PC-9 (cell line): ENCODE results near the gene FOXC2. TPM values are rescaled to one million over a fixed set of nuclear protein-coding genes. Genes with fewer than 3 reads are reported as not detected.

Source experiments
- BruUV-seq: library from RNA; stranded (reverse); fragments of 400-500 nt; replicated peaks from 2 replicates; lab custom pipeline; 2021; lab: Mats Ljungman, UMichigan
- CTCF ChIA-PET: fragments of 300-600 bp; sonication (Branson Sonifier 250); formaldehyde crosslinking; loops from one replicate; lab custom pipeline; 2022; ENCODE audit warnings: antibody characterized with exemption; lab: Charles Lee
- POLR2A ChIA-PET: fragments of 300-600 bp; sonication (Branson Sonifier 250); formaldehyde crosslinking; loops from one replicate; lab custom pipeline; 2022; ENCODE audit warnings: antibody characterized with exemption; ENCODE audit not compliant: unreplicated experiment; lab: Charles Lee
- DNase-seq, 2 experiments: peaks; one replicate each; pipeline versions ENCODE4 v3.0.0 to v3.0.0-alpha.2; 2015 to 2022; ENCODE audit warnings: mixed read lengths in 1 of 2
- H2AFZ ChIP-seq: fragments of 200-600 bp; sonication (generic); 2 replicates; pipeline ENCODE4 v1.8.1; 2017; ENCODE audit warnings: antibody characterized with exemption
- H3F3A ChIP-seq: fragments of 200-600 bp; sonication (generic); 2 replicates; pipeline ENCODE4 v1.8.1; 2017; ENCODE audit warnings: antibody characterized with exemption, mild to moderate bottlenecking, low read depth; ENCODE audit not compliant: insufficient read depth
- H3K27ac ChIP-seq: fragments of 200-600 bp; sonication (generic); 2 replicates; pipeline ENCODE4 v1.6.1; 2016; ENCODE audit warnings: mixed run types
- H3K27me3 ChIP-seq: fragments of 200-600 bp; sonication (generic); 2 replicates; pipeline ENCODE4 v1.6.1; 2016; ENCODE audit warnings: low read depth, mixed run types; ENCODE audit not compliant: insufficient read depth
- H3K36me3 ChIP-seq: fragments of 200-600 bp; sonication (generic); 2 replicates; pipeline ENCODE4 v1.6.1; 2016; ENCODE audit warnings: low read depth, mixed run types
- H3K4me1 ChIP-seq: fragments of 200-600 bp; sonication (generic); replicated peaks from 2 replicates; pipeline ENCODE4 v1.6.1; 2016; ENCODE audit warnings: mixed run types; ENCODE audit not compliant: insufficient read depth
- H3K4me2 ChIP-seq: fragments of 200-600 bp; sonication (generic); 2 replicates; pipeline ENCODE4 v1.6.1; 2017; ENCODE audit warnings: mixed run types
- H3K4me3 ChIP-seq: fragments of 200-600 bp; sonication (generic); 2 replicates; pipeline ENCODE4 v1.6.1; 2016; ENCODE audit warnings: mixed run types
- H3K79me2 ChIP-seq: fragments of 200-600 bp; sonication (generic); 2 replicates; pipeline ENCODE4 v1.6.1; 2017; ENCODE audit warnings: low read depth, mixed run types
- H3K9me2 ChIP-seq: fragments of 200-600 bp; sonication (generic); 2 replicates; pipeline ENCODE4 v1.8.1; 2017; ENCODE audit warnings: mild to moderate bottlenecking; ENCODE audit not compliant: insufficient read depth
- H3K9me3 ChIP-seq: fragments of 200-600 bp; sonication (generic); 2 replicates; pipeline ENCODE4 v1.8.1; 2016; ENCODE audit warnings: low read depth; ENCODE audit not compliant: insufficient read depth
- H4K20me1 ChIP-seq: fragments of 200-600 bp; sonication (generic); 2 replicates; pipeline ENCODE4 v1.8.1; 2017; ENCODE audit not compliant: insufficient read depth
- EZH2 ChIP-seq: fragments of 200-600 bp; sonication (generic); IDR thresholded peaks from 2 replicates; pipeline ENCODE4 v1.8.0; 2017; ENCODE audit warnings: antibody characterized with exemption, low read depth
- intact Hi-C: fragments of 100-400 bp; cut with micrococcal nuclease; formaldehyde crosslinking; loops from one replicate; pipeline ENCODE4 v1.10.0; 2022; ENCODE audit not compliant: unreplicated experiment
- total RNA-seq: library from RNA; stranded (reverse); gene quantifications from 2 replicates; pipeline ENCODE4 v1.2.3, GENCODE V29; 2021
- TF ChIP-seq, protein P1 (sequence below): fragments of 200-600 bp; sonication (generic); conservative IDR thresholded peaks from 2 replicates; pipeline ENCODE4 v1.6.1; 2017; ENCODE audit warnings: mixed run types, antibody characterized with exemption, mild to moderate bottlenecking, moderate library complexity

FOXC2 gene
- total RNA-seq, 1 experiment from 2014 or later: not detected

DNA sequence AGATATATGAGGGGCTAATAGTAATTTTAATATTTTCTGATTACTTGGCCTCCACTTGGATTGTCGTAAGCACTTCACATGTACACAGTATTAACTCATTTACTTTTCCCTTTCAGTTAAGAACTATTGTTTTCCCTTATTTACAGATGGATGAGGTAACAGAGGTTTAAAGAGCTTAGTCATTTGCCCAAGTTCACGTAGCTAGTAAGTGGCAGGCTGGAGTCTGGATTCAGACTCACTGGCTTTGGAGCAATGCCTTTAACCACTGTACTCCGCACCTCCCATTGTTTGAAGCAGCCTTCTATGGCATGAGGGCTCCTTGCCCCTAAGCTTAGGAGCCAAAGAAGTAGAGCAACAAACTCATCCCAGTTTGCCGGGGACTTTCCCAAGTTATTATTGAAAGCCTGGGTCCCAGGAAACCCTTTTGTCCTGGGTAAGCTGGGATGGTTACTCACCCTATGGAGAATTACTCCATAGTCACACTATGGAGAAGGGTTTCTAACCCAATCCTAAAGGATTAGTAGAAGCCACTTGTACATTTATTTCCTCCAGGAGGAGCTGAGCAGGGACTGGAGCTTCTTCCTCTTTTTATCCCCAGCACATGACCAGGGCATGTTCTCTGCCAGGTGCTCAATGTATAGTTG lies 24.0 kb downstream of the FOXC2 start:
- ChIA-PET POLR2A (no interaction called here), CTCF (no interaction called here)
- TF ChIP-seq EZH2: no peak
- TF ChIP-seq, protein P1, sequence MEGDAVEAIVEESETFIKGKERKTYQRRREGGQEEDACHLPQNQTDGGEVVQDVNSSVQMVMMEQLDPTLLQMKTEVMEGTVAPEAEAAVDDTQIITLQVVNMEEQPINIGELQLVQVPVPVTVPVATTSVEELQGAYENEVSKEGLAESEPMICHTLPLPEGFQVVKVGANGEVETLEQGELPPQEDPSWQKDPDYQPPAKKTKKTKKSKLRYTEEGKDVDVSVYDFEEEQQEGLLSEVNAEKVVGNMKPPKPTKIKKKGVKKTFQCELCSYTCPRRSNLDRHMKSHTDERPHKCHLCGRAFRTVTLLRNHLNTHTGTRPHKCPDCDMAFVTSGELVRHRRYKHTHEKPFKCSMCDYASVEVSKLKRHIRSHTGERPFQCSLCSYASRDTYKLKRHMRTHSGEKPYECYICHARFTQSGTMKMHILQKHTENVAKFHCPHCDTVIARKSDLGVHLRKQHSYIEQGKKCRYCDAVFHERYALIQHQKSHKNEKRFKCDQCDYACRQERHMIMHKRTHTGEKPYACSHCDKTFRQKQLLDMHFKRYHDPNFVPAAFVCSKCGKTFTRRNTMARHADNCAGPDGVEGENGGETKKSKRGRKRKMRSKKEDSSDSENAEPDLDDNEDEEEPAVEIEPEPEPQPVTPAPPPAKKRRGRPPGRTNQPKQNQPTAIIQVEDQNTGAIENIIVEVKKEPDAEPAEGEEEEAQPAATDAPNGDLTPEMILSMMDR: no peak
- H3K79me2 ChIP-seq: no peaks in the 10 kb centered on the region
- H3K4me1 ChIP-seq: no peaks in the 10 kb centered on the region
- peaks cover 77% of the 10 kb centered on the region for H3K27me3 ChIP-seq
- intact Hi-C loops: no loop called here
- no peak for DNase-seq
- no peaks in the 10 kb centered on the region for H3F3A ChIP-seq
- no peak overlapping the region for H3K4me2 ChIP-seq
- H3K4me3 ChIP-seq: no peak overlapping the region
- no peaks in the 10 kb centered on the region for H3K9me3 ChIP-seq
- H3K36me3 ChIP-seq: no peaks in the 10 kb centered on the region
- H4K20me1 ChIP-seq: 0 out of 2 replicates have a peak, but pooled peaks cover 3% of the 10 kb centered on the region
- BruUV-seq: no TSS peak
- H2AFZ ChIP-seq: no peak overlapping the region
- H3K27ac ChIP-seq: no peak overlapping the region
- no peaks in the 10 kb centered on the region for H3K9me2 ChIP-seq

DNA sequence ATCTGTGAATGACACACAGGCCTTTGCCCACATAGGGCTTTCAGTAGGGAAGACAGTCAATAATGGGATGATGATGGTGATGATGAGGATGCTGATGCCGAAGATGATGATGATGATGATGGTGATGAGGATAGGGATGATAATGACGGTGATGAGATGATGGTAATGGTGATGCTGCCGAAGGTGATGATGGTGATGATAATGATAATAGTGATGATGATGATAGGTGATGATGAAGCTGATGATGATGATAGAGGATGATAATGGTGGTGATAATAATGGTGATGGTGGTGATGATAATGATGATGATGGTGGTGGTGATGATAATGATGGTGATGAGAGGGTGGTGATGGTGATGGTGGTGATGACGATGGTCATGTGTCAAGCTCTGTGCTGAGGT lies 24.6 kb downstream of the FOXC2 start:
- H3K4me3 ChIP-seq: no peak overlapping the region
- no peak overlapping the region for H3K4me2 ChIP-seq
- CTCF ChIA-PET: no interaction called here
- no peaks in the 10 kb centered on the region for H3K36me3 ChIP-seq
- no peak overlapping the region for H3K27ac ChIP-seq
- intact Hi-C loops: no loop called here
- no peak for DNase-seq
- no peak for TF ChIP-seq EZH2
- TF ChIP-seq, protein P1: no peak
- no peaks in the 10 kb centered on the region for H3K79me2 ChIP-seq
- no peaks in the 10 kb centered on the region for H3K4me1 ChIP-seq
- POLR2A ChIA-PET: no interaction called here
- no TSS peak for BruUV-seq
- no peak overlapping the region for H2AFZ ChIP-seq
- H4K20me1 ChIP-seq: 0 out of 2 replicates have a peak, but pooled peaks cover 3% of the 10 kb centered on the region
- peaks cover 77% of the 10 kb centered on the region for H3K27me3 ChIP-seq
- H3K9me2 ChIP-seq: no peaks in the 10 kb centered on the region
- H3K9me3 ChIP-seq: no peaks in the 10 kb centered on the region
- H3F3A ChIP-seq: no peaks in the 10 kb centered on the region

DNA sequence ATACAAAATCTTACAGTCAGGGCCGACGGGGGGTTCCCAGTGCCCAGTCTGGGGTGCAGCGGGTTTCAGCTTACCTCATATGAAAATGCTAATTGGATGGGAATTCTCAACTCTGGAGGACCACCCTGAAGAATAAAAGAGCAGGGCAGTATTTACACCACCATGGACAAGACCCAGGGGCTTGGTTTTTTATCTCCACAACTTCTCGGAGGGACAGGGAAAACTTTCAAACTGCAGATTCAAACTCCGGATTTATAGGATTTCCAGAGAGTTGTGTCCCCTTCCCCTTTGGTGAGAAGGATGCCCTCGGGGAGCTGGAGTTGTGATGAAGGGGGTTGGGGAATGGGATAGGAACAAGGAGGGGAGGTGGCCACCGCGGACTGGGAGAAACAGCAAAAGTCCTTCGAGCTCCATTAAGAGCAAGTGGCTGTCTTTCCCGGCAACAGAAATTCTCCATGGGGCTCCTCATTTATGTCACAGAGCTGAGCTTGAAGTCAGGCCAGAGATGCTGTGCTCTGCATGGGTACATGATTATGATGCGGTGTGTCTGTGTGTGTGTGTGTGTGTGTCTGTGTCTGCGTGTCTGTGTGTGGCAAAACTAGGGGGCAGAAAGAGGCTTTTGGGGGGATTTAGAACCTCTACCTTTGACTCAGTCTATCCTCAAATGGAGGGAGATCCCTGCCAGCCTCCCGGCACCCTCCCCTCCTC lies 27.4 kb downstream of the FOXC2 start:
- no peak overlapping the region for H3K4me2 ChIP-seq
- peaks cover 97% of the 10 kb centered on the region for H3K27me3 ChIP-seq
- no TSS peak for BruUV-seq
- POLR2A ChIA-PET: no interaction called here
- no peak overlapping the region for H3K4me3 ChIP-seq
- CTCF ChIA-PET: interaction anchor here (0.5 kb wide), 1 partner anchor 850 kb away, joined by 12 read pairs; no protein-coding TSS in a partner anchor
- intact Hi-C loops: no loop called here
- 0 out of 2 replicates have a peak, but pooled peaks cover 3% of the 10 kb centered on the region for H4K20me1 ChIP-seq
- no peaks in the 10 kb centered on the region for H3F3A ChIP-seq
- TF ChIP-seq EZH2: no peak; the same call in 1 of the 2 replicates
- TF ChIP-seq, protein P1: no peak
- H3K4me1 ChIP-seq: no peaks in the 10 kb centered on the region
- no peak overlapping the region for H2AFZ ChIP-seq
- no peaks in the 10 kb centered on the region for H3K9me3 ChIP-seq
- no peaks in the 10 kb centered on the region for H3K79me2 ChIP-seq
- H3K27ac ChIP-seq: no peak overlapping the region
- no peaks in the 10 kb centered on the region for H3K36me3 ChIP-seq
- no peaks in the 10 kb centered on the region for H3K9me2 ChIP-seq
- no peak for DNase-seq
